ENCODE measurements around the gene JAG1.

- TF ChIP-seq, protein P1, sequence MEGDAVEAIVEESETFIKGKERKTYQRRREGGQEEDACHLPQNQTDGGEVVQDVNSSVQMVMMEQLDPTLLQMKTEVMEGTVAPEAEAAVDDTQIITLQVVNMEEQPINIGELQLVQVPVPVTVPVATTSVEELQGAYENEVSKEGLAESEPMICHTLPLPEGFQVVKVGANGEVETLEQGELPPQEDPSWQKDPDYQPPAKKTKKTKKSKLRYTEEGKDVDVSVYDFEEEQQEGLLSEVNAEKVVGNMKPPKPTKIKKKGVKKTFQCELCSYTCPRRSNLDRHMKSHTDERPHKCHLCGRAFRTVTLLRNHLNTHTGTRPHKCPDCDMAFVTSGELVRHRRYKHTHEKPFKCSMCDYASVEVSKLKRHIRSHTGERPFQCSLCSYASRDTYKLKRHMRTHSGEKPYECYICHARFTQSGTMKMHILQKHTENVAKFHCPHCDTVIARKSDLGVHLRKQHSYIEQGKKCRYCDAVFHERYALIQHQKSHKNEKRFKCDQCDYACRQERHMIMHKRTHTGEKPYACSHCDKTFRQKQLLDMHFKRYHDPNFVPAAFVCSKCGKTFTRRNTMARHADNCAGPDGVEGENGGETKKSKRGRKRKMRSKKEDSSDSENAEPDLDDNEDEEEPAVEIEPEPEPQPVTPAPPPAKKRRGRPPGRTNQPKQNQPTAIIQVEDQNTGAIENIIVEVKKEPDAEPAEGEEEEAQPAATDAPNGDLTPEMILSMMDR (conservative IDR thresholded peaks at IDR 0.05; ENCODE audit: low read length) = no peak
- no peak for TF ChIP-seq EZH2phosphoT487 (IDR thresholded peaks at IDR 0.05; ENCODE audit: borderline replicate concordance, low read depth, low read length)
Observed at GRCh38 chr20:10713161-10713560, 39.4 kb upstream of the JAG1 start.

Data from OCI-LY7 (cell line).